HG03066 (cell line): ENCODE measurements around the gene TELO2.

Experiments
- ATAC-seq: cut with Tn5 transposase; IDR thresholded peaks from one replicate; pipeline ENCODE4 v1.9.1; 2021; ENCODE audit warnings: low read depth; ENCODE audit not compliant: unreplicated experiment

TELO2 gene

DNA sequence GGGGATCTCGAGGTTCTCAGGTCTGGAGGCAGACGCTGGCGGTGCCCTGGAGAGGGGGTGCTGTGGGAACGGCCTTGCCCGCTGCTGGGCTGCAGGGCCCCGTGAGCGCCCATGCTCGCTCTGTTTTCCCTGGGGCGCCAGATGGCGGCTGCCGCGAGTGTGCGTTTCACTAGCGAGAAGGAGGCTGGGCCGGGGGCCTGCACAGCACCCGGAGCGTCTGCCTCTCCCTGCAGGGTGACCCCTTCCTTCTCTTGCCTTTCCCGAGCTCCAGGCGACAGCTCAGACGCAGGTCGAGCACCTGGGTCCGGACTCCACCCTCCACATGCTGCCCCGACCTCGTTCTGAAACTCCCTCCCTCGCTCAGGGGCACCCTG is 2.7 kb downstream of the TELO2 start:
- no peak for ATAC-seq

DNA sequence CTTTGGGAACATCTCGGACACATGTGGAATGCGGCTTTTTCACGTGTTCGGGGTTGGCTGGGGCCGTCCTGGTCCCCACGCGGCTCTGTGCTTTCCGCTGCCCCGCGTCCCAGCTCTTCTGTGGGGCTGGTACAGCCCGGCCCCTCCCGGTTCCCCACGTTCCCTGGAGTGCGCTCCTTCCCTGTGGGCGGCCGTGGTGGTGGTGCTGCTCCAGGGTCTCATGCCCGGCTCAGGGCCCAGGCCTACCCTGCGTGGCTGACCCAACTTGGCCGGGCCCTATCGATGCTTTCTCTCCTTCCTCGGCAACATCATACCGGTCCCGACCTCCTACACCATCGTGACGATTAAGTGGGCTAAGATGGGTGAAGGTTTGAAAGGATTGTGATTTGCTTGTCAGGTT is 3.3 kb downstream of the TELO2 start:
- no peak for ATAC-seq

DNA sequence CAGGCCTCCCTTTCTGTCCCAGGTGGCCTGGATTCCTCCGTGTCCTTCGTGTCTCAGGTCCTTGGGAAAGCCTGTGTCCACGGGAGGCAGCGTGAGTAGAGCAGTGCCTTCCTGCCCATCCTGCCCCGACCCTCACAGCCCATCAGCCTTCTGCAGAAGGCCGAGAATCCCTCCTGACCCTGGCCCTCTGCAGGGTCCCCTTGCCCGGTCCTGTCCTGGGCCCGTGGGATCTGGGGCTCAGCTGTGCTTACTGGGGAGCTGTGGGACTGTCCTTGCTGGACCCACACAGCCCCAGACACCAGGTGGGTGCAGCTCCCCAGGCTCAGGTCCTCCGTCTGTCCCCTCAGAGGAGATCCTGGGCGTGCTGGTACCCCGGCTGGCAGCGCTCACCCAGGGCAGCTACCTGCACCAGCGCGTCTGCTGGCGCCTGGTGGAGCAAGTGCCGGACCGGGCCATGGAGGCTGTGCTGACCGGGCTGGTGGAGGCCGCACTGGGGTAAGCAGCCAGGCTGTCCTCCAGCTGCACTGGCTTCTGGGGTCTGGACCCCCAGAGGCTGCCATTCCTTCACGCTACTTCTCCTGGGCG is 3.9 kb downstream of the TELO2 start:
- ATAC-seq, result no peak

DNA sequence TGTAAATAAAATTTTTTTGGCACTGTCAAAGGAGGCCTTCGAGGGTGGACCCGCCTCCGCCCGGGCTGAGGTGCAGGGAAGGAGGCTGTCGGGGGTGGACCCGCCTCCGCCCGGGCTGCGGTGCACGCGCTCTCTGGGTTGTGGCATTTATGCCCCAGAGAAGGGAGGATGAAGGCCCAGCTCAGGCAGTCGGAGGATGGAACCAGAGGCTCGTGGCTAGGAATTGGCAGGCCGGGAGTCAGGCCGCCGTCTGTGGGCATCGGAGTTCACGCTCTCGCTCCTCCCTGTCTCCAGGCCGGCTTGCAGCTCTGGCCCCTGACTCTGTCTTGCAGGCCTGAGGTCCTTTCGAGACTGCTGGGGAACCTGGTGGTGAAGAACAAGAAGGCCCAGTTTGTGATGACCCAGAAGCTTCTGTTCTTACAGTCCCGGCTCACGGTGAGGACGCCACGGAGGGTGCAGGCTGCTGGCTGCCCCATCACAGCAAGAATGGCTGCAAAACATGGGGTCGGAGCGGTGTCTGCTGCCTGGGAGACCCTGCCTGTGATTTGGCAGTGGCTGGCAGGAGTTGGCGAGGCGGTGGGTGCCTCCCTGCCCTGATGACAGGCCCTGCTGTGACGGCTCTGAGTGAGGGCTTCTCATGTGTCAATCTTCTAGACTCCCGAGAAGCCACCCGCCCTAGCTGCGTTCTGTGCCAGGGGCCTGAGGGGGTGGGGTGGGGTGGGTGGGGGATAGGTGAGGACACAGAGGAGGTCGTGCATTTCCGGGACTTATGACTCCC is 5.9 kb downstream of the TELO2 start:
- no peak for ATAC-seq

DNA sequence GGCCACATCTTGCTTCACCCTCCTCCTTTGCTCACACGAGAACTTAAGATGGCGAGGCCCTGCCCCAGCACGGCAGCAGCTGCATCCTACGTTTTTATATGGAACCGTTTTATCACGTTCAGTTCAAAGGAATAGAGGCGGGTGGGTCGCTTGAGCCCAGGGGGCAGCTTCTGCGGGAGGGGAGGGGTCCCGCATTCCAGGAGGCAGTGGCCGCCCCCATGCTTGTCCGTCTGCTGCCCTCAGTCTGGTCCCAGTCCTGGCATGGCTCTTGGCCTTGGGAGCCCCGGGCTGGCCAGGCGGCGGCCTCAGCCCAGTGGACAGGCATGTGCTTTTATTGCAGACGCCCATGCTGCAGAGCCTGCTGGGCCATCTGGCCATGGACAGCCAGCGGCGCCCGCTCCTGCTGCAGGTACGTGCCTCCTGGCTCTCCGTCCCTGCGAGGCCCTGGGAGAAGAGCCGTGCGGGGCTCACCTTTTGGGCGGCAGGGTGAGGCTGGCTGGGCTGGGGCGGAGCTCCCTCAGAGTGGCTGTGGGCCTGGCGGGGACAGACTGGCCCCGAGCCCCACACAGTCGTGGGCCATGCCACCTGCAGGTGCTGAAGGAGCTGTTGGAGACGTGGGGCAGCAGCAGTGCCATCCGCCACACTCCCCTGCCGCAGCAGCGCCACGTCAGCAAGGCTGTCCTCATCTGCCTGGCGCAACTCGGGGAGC is 6.8 kb downstream of the TELO2 start:
- no peak for ATAC-seq

DNA sequence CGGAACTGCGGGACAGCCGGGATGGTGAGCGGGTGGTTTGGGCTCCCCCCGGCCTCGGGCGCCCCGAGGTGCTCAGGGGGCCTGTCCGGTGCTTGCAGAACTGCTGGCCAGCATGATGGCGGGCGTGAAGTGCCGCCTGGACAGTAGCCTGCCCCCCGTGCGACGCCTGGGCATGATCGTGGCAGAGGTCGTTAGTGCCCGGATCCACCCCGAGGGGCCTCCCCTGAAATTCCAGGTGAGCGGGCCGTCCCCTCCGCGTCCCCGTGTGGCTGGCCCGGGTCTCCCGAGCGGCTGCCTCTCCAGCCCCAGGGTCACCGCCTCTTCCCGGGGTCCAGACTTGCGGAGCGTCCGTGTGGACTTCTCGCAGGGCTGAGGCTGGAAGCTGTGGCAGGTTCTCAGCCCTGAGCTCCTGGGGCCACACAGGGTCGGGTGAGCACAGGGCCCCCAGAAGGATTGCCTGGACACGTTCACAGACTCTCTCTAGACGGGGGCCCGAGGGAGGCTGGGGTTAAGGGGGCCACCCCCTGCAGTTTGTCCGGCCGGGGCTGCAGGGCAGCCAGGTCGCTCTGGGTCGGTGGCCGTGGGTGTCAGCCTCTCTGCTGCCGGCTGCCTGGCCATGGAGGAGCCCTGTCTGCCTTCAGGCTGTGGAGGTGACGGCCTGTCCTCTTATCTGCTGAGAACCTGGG is 7.4 kb downstream of the TELO2 start:
- ATAC-seq, result no peak

DNA sequence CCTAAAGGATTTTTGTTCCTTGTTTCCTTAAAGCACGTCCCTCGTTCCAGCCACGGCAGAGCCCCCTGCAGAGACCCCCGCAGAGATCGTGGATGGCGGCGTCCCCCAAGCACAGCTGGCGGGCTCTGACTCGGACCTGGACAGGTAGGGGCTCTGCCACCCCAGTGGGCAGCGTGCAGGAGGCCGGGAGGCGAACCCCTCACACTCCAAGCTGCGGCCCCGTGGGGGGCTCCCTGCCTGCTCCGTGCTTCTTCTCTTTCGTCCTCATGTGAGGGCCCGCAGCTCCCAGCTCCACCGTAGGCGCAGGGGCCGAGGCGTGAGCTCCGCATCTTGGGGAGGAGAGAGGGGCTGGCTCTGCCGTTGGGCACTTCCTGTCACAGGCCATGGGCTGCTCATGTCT is 8.5 kb downstream of the TELO2 start:
- no peak for ATAC-seq

DNA sequence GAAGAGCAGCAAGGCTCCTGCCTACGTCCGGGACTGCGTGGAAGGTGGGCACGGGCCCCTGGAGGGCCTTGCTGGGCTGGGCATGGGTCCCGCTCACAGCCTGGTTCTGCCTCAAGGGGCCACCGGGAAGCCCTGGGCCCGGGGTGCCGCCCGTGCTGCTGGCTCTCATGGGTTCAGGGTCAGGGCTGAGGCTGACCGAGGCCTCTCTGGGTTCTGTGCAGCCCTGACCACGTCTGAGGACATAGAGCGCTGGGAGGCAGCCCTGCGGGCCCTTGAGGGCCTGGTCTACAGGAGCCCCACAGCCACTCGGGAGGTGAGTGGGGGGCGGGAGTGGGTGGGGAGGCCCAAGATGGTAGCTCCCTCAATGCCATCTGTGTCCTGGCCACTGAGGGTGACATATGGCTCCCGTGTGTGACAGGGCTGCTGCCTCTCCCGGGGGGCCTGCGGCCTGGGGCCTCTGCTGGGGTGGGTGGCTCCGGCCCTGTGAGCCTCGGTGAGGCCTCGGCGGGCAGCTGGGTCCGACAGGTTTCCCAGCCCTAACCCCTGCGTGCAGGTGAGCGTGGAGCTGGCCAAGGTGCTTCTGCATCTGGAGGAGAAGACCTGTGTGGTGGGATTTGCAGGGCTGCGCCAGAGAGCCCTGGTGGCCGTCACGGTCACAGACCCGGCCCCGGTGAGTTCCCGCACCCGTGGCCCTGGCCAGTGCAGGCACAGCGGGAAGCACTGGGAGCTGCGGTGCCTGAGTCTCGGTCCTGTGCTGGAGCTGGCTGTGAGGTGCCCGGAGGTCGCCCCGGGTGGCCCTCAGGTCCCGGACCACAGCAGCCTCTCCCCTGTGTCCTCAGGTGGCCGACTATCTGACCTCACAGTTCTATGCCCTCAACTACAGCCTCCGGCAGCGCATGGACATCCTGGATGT is 9.2 kb downstream of the TELO2 start:
- ATAC-seq, result no peak

DNA sequence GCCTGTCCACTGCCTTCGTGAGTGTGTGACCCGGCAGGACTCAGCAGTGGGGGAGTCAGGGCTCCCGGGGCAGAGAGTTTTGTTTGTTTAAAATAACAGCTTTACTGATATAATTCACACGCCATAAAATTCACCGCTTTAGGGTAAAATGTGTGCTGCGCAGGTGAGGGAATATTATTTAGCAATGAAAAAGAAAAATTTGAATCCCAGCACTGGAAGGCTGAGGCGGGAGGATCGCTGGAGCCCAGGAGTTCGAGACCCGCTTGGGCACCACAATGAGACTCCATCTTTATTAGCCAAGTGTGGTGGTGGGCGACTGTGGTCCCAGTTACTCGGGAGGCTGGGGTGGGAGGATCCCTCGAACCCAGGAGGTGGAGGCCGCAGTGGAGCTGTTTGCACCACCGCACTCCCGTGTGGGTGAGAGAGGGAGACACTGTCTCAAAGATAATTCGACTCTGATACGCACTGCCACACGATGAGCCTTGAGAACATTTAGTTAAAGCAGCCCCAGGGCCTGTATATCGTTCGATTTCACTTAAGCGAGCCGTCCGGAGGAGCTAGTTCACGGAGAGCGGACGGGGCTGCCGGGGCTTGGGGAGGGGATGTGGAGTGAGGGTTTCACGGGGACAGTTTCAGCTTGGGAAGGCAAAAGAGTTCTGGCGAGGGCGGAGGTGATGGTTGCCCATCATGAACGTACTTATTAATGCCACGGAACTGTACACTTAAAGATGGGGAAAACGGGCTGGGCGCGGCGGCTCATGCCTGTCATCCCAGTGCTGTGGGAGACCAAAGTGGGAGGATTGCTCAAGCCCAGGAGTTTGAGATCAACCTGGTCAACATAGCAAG is 10.2 kb downstream of the TELO2 start:
- no peak for ATAC-seq

DNA sequence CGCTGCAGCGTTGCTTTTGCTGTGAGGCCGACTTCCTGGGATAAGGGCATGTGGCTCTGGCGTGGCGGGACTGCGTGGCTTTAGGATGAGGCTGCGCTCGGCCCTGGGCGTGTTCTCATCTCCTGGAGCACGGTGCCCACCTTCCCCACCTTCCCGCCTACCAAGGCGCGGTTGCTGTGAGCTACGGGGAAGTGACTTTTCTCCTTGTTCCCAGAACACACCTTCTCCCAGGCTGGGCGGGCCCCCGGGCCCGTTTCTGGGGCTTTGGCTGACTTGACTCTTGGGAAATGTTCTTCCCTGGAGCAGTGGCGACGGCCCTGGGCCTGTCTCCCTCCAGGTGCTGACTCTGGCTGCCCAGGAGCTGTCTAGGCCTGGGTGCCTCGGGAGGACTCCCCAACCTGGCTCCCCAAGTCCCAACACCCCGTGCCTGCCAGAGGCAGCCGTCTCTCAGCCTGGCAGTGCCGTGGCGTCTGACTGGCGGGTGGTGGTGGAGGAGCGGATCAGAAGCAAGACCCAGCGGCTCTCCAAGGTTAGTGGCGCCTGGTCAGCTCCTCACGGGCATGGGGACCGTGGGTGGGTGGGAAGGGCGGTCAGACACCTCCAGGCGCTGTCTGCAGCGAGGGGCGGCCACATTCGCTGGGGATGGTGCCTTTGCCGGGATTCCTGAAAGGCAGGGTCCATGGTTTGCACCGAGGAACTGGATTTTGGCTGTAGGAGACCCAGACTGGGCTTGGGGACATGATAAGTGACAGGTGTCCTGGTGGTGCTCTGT is 12.1 kb downstream of the TELO2 start:
- ATAC-seq, result no peak

DNA sequence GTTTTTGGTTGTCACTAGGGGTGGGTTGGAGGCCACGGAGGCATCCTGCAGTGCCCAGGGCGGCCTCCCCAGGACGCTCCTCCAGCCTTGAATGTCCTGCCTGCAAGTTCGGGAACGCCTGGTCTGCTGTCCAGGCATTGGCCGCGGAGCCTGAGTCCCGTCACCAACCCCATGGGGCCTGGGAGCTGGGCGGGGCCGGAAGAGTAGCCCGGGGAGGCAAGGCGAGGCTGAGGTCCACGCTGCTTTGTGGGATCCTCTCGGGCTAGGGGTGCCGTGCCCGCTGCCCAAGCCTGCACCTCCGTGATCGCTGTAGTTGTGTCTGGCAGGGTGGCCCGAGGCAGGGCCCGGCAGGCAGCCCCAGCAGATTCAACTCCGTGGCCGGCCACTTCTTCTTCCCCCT is 12.8 kb downstream of the TELO2 start:
- no peak for ATAC-seq

DNA sequence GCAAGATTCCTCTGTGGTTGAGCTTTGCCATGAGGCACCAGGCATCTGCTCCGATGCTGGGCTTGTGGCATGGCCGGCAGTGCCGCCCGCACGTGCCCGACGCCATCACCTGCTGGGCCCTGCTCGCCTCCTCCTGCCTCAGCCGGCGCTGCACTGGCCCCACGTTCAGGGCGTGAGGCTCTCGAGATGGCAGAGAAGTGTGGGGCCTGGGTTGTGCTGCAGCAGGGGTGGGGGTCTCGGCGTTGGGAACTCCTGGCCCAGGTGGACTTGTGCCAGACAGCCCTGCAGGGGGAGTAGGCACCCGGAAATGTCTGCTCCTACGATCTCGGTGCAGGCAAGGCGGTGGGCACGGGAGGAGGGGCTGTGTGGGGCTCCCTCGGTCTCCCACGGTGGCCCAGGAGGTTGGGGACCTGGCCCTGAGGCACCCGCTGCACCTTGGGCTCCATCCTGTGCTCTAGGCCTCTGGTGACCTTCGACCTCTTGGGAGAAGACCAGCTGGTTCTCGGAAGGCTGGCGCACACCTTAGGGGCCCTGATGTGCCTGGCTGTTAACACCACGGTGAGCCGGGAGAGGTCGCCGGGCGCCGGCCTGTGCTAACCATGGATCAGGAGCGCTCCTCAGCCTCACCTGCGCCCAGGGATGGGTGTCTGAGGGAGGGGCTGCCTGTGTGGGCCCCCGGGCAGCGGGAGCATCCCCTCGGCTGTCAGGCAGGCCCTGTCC is 13.5 kb downstream of the TELO2 start:
- no peak for ATAC-seq

DNA sequence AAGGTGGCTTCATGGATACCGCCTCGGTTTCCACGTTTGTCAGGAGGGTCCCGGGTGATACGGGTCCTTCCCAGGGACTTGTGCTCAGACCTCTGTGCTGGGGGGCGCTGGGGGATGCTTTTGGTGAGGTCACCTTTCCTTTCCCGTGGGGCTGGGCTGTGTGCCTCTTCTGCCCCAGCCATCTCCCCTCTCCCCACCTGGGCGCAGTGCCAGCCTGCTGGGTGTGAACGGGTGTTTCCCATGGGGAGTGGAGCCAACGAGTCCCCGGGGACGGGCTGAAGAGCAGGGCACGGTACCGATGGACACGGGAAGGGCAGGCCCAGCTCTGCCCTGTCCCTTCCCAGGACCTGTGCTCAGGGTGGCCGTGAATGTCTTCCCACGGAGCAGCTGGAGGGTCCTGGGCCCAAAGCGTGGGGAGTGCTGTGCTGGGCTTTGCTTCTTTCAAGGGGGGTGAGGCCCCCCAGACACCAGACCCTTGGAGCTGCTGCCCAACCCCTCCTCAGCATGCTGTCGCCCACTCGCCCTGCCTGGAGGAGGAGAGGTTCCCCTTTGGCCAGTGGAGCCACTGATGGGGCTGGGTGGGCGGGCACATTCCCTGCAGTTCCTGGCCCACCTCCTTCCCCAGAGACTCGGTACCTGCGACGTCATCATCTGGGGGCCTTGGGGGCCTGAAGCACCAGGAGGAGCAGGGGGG is 15.5 kb downstream of the TELO2 start:
- no peak for ATAC-seq

DNA sequence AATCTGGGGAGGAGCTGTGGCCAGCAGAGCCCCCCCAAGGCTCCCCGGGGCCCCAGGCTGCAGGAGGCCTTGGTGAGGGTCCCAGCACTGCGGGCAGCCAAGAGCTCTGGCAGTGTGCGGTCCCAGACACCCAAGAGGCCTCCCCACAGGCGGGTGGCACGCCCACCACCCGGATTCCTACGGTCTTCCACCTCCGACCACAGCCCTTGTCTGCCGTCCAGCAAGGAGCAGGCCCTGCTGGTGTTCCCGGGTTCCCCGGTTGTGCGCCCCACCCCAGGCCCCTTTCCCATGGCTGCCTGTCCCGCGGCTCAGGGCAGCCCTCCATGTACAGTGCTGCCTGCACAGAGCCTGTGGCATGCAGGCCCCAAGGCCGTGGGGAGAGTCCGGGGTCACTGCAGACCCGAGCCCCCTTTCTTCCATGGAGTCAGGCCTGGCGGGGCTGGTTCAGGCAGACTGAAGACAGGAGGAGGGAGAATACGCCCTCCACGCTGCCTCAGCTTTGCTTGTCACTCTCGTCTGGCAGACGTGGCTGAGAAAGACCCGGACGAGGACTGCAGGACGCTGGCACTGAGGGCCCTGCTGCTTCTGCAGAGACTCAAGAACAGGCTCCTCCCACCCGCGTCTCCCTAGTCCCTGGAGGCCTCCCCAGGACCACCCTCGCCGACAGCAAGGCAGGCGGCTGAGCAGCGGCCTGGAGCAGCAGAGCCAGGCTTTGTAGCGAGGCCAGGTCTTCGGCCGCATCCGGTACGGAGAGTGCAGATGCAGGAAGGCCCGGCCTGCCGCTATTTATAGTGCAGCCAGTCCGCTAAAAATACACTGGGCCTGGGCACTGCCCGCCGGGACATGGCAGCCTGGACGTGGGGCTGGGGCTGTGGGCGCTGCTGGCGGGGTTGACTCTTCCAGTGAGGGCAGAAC is 16.4 kb downstream of the TELO2 start:
- ATAC-seq, result no peak

DNA sequence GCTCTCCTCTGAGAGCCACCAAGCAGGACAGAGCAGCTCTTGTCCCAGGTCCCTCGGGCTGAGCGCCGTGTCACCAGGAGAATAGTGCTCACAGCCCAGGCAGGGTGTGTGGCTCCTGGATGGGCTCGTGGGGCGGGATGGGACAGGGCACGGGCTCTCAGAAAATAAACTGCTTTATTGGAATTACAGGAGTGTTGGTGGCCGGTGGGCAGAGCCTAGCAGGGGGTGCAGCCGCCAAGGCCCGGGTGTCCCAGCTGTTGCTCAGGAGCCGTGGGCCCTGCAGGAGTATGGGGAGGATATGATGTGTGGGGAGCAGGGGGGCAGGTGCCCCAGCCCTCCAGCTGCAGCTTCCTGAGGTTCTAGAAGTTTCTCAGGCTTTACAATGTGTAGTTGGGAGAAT is 17.1 kb downstream of the TELO2 start:
- no peak for ATAC-seq

DNA sequence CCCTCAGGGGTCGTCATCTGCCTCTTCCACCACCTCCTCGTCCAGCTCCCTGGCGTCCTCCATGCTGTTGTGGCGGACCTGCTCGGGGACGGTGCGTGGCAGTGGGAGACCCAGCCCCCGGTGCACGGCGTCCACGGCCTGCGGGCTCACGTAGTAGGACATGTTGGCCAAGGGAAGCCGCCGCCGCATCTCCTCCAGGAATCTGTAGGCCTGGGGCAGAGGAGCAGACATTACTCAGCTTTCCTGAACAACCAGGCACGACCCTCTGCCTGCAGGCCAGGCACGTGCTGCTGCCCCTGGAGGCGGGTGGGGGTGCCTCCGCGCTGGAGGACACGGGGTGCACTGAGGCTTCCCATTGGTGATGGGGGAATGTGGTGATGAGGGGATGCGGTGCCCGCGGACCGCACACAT is 17.8 kb downstream of the TELO2 start:
- no peak for ATAC-seq
